CD4-positive, alpha-beta T cell treated with Interleukin-1 beta for 1 hour (primary cell): Measurements from ENCODE around the gene CYB561.

Experiments
- DNase-seq, 2 donors: peaks; one replicate each; pipeline ENCODE4 v3.0.0-alpha.2; 2020 to 2022

CYB561 gene

GRCh38 chr17:63447471-63448009 is 1.4 kb upstream of the CYB561 start:
- DNase-seq: no peak

DNA sequence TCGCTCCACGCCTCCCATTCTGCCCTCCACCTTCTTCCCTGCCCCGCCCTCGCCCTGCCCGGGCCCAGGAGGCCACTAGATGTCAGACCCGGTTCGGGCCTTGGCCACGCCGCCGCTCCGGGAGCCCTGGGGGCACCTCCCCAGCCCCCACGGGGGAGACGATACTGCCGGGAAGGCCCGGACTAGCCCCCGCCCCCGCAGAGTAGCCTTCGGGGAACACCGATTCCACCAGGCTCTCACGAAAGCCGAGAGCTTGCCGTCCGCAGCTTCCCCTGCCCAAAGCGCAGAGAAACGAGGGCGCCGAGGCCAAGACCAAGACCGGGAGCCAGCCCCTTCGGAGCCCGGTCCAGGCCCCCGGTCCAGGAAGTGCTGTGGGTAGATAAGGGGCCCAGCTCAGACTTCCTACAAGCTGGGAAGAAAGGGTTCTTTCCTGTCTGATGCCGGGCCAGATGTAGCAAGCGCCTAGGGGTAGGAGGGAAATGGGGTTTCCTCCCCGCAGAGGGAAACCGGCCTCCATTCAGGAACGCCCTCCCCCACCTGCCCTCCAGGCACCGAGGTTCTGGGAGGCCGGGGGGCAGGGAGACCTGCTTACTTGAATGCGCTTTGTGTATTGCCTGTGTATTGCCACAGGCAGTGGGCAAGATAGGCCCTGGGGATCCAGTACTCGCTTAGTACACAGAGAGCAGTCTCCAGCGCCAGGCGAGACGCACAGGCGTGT is 806 bp upstream of the CYB561 start:
- peak; percentile 35 to 56 for DNase-seq

GRCh38 chr17:63445571-63445953 is 544 bp downstream of the CYB561 start:
- DNase-seq: peak; percentile 82 to 85

- DNase-seq: no peak
These were observed 1.0 kb downstream of the CYB561 start for GRCh38 chr17:63445065-63445464.

DNA sequence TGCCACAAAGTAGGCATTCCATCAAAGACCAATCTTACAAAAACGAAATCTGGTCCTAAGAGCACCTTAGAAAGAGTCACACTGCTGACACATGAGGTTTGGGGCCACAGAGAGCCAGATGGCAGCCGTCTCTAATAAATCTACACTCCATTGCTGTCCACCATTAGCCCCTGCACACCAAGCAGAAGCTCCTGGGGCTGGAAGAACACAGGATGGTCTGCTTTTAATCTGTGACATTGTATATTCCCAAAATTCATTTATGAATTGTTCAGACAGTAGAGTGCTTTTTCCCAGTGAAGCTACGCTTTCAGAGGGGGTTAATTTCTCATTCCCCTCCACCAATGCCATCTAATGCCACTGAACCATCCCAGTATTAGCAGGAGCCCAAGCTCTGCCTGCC is 1.6 kb downstream of the CYB561 start:
- no peak for DNase-seq

DNA sequence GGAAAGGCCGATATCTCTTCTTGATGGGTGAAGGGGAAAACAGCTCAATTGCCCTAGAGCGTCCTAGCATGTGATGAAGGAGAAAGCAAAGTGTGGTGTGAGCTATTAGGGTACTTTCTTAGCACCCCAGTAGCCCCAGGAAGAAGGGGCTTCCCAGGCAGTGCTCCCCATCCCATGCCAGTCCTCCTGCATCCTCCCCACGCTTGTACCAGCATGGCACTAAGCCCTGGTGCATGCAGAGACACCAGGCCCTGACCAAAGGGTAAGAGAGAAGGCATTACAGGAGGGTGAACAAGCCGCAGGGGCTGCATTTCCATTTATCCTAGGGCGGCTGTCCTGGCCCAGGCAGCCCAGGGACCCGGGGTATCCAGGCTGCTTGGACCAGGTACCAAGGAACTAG is 3.1 kb downstream of the CYB561 start:
- no peak for DNase-seq

GRCh38 chr17:63442549-63443035 is 3.5 kb downstream of the CYB561 start:
- no peak for DNase-seq

- DNase-seq: no peak
These were observed 4.0 kb downstream of the CYB561 start for GRCh38 chr17:63442074-63442473.

DNA sequence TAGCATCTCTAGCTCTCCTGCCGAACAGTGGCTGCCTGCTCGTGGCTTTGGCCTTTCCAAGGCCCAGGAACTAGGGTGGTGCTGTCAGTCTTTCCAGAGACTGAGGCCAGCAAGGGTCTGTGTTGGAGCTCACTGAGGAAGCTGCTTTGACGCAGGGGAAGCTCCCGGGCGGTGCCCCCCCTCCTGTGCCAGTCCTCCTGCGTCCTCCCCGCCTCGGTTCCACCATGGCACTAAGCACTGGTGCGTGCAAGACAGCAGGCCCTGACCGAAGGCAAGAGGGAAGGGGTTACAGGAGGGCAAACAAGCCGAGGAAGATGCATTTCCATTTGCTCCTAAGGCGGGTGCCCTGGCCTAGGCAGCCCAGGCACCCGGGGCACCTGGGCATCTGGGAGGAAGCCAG is 4.5 kb downstream of the CYB561 start:
- DNase-seq: no peak

DNA sequence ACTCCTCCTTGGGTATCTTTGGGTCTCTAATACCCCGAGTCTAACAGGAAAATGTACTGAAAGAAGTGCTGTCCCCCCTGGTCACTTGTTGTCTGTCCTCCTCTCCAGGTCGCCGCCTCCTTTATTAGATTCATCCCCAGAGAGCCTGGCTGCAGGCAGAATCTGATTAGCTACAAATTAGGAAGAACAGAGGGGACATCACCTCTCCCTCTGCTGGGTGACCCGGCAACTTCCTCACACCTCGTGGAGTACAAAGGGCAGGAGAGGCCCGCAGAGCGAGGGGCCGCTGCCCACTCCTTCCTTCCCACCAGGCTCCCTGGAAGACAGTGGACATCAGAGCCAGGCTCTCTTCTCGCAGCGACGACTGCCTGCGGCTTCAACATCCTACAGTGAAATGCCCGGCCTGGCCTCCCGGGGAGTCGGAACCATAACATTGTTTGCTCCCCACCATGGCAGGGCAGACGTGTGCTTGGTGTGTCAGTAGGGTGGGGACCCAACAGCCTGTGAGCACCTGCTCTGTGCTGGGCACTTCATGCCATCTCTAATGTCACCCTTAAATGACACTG is 5.3 kb downstream of the CYB561 start:
- no peak for DNase-seq

DNA sequence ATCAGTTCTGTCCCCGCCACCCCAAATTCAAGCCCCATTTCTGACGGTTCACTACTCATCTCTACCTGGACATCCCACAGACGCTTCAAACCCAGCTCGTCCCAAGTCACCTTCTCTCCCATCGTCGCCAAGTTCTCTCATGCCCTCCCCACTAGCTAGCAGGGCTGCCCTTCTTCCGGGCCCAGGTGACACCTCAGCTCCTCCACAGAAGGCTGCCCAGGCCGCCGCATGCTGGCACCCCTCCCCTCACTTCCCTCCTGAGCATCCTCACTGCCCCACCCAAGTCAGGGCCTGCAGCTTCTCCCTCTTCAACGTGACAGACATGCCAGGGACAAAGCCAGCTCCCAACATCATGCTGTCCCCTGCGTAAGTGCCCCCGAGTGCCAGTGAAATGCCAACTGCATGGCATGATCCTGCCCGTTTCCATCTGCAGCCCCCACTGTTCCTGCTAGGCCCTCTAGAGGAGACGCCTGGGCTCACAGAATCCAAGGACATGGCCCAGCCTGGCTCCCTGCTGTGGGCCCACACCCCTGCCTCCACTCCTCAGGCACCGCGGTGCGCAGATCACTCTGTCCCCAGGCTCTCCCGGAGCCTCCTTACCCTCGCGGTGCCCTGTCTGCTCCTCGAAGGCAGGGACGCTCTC is 5.9 kb downstream of the CYB561 start:
- DNase-seq: peak in 1 of 2 donors; percentile 45

GRCh38 chr17:63439687-63440086 is 6.4 kb downstream of the CYB561 start:
- DNase-seq: peak in 1 of 2 donors; percentile 63

- DNase-seq: no peak
These were observed 7.7 kb downstream of the CYB561 start for GRCh38 chr17:63438092-63439051.

DNA sequence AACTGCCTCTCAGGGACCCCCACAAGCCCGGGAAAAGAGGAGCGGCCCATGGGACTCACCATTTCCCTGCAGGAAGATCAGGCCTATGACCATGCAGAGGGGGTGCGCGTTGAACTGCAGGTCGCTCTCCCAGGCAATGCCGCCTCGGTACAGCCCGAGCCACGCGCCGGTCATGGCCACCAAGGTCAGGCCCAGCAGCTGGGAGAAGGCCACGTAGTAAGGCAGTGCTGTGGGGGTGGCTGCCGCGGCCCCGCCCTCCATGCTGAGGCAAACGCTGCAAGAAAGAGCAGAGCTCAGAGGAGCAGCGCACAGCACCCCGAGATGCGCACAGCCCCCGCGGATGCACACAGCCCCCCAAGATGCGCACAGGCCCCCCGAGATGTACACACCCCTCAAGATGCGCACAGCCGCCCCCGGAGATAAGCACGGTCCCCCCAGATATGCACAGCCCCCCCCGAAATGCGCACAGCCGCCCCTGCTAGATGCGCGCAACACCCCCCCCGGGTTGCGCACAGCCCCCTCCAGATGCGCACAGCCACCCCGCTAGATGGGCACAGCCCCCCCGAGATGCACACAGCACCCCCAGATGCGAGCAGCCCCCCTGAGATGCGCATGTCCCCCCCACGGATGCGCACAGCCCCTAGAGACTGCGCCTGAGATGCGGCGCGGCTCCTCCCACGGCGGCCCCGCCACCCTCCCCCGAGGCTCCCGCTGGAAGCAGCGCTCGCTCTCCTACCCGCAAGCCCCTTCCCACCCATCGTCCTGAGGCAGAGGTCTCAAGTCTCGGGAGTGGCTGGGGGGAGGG is 8.6 kb downstream of the CYB561 start:
- DNase-seq: no peak

- DNase-seq: no peak
These were observed 9.5 kb downstream of the CYB561 start for GRCh38 chr17:63436523-63437110.

DNA sequence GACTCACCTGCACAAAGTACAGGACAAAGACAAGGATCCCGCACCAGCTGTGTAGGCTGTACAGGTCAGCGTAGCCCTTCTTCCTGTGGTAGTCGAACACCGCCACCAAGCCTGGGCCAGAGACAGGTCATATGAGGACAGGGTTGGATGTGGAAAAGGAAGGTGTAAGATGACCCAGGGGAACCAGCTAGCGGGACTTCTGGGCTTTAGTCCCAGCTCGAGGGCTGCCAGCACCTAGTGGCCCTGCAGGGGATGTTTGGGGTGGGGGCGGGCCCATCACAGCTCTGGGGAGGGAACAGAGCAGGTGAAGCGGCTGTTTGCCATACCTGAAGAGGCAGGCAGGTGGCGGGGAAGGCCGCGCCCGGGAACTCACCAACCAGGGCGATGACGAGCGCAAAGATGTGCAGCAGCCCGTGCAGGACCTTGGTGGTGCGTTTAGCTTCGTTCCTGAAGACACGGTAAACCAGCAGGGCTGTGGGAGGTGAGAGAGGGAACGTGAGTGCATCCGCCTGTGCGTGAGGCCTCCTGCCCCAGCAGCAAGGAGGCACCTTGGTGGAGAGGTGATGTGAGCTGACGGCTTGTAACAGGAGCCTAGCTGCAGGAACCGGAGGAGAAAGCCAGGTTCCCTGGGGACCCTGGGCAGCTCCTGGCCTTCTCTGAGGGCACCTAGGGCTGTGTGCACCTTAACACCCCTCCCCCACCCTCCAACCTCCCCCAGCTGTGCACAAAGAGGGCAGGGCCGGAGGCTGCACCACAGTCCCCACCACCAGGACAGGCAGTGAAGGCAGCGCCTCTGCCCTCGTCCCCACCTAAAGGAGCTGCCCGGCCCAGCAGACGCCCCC is 10.2 kb downstream of the CYB561 start:
- DNase-seq: no peak

- peak; percentile 59 to 71 for DNase-seq
These were observed 11.0 kb downstream of the CYB561 start for GRCh38 chr17:63434951-63435571.

- DNase-seq: no peak
These were observed 12.1 kb downstream of the CYB561 start for GRCh38 chr17:63433746-63434591.
